Hematopoietic multipotent progenitor cell treated with erythropoietin and hydrocortisone succinate and interleukin-3 and kit ligand, for 15 days (in vitro differentiated cells): ENCODE measurements around the gene KCNH3.
"Not testable (repeated sequence)": the region's sequence is repeated elsewhere in the genome, so short reads cannot be mapped to it uniquely, and the experiment has no call there.

Experiments
- DNase-seq: peaks from one replicate; pipeline ENCODE4 v3.0.0-alpha.2; 2015; ENCODE audit warnings: low spot score

The KCNH3 gene

DNA sequence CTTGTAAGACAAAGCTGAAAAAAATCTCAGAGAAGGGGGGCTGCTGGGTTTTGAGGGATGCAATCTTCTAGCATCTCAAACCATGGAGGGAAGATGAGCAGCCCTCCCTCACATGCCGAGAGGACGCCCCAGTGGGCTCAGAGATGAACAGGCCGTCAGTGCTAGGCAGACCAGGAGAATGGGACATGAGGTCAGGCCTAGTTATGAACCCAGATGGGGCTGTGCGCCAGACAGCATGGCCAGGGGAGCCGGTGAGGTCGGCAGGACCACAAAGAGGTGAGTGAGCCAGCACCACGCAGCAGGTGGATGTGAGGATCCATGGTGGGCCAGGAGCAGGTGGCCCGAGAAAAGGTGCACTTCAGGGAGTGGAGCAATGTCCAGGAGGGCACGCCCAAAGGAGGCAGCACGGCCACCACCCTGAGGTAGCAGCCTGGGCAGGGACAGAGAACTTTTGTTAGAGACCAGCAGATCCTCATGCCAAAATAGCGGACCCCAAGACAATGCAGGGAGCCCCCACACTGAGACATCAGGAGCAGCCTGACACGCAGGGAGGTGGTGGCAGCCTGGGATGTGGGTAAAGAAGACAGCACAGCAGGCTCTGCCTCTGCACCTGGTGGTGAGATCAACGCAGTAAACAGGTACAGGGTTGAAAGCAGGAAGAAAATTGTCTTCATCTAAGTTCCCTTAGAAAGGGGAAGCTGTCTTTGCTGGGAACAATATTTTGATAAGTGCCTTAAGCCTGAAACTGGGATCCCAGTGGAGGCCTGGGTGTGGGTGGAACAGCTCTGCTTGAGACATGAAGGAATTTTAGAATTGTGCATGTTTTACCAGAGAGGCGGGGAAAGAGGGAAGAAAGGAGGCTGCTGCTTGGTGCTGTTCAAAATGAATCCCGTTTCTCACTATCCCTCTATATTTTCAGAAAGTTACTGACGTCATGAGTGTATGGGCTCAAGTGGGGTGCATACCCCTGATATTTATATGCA is 46.9 kb downstream of the KCNH3 start:
- DNase-seq, result no peak

DNA sequence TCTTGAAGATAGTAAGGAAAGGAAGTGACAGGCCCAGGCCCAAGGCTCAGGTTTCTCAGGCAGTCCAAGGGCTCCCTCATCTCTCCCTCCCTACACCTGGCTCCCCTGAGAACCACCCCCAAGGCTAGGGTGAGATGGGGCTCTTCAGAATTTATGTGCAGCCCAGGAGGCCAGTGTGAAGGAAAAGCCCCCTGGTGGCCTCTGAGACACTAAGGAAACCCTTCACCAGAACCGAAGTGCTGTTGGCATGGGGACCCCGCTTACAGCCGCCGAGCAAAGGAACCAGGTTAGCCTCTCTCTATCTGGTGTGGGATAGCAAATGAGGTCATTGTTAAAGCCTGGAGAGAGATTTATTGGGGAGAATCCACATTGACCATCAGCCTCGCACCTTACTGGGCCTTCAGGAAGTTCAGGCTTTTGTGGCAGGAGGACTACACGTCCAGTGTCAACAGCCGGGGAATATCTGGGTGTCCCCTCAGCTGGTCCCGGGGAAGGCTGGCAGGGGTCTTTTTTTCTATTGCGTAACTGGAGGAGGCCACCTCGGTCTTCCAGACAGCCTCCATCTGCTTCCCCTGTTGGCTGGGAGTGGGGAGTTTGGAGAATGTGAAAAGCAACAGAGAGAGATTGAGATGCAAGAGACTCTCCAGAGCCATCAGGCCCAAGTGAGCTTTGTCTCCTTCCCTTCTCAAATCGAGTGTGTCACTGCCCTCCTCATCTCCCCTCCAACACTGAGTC is 48.5 kb downstream of the KCNH3 start:
- DNase-seq, result no peak

DNA sequence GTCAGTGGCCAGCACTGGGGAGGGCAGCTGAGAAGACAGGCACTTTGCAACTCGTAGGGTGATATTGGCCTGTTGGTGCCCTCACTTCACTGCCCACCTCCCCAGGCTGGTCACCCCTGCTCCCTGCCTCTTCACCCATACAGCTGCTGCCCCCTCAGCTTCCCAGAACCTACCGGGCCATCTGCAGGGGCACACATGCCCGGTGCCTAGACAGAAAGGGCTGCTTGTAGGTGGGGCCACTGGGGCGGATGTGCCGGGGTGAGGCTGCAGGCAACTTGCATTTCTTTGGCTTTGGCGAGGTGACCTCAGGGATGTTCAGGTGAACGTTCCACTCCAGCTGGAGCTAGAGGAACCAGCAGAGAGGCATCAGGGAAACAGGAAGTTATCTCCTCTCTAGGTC is 49.5 kb downstream of the KCNH3 start:
- no peak for DNase-seq

DNA sequence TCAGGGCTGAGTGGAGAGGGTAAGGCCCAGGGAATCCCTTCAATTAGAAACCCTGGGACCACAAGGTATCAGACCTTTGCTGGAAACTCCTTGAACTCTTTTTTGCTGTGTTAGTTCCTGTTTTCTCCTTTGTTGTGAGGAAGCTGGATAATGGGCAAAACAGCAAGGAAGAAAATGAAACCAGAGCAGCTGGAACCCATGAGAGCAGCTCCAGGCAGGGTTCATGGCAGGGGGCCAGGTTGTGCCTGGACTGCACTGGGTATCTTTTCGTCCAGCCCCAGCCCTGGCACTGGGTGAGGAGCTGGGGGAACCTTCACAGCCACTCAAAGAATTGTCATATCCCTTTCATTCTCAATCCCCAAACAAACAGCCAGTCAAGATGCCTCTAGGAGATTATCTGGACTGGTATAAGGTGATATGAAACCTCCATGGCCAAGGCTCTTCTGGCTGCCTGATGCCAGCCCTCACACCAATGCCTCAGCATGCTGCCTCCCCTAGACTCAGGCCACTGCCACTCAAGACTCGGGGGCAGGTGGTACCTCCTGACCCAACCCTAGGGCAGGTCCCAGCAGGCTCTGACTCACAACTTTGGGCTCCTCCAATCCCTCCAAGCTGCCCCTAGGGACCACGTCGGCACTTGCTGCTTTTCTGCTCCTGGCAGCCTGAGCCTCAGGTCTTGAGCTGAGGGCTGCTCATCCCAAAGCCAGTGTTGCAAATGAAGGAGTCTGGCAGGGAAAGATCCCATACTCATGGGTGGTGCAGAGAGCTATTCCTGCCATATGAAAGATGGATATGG is 50.1 kb downstream of the KCNH3 start:
- DNase-seq, result peak; percentile 61

DNA sequence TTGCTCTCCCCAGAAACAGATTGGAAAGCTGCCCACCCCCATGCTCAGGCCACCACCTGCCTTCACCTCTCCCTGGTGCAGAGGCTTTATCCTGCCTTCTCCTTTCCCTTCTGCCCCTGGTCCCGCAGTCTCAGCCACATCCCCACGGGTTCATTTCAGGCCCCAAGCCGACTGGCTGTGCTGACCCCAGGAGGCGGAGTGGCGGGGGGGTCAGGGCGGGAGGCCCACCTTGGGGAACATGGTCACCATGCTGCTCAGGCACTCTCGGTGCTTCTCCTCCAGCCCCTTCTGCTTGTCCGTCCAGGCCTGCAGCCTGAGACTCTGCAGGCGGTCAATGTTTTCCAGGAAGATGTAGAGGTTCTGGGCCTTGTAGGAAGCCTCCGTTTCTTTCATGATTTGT is 59.7 kb downstream of the KCNH3 start:
- no peak for DNase-seq

DNA sequence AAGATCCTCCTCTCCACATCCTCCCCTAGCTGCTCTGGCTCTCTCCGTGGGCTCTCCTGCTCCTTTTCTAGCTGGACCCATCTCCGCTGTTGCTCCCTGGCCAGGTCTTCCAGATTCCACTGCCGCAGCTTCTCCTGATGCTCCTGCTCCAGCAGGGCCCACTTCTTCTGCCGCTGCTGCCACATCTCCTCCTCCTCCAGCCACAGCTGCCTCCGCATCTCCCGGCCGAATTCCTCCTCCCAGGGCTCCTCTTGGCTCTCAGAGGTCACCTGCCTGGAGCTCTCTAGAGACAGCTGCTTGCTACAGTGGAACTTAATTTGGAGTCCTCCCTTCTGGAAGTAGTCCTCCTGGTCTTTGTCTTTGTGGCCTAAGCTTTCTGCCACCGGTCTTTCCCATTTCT is 61.1 kb downstream of the KCNH3 start:
- no peak for DNase-seq

DNA sequence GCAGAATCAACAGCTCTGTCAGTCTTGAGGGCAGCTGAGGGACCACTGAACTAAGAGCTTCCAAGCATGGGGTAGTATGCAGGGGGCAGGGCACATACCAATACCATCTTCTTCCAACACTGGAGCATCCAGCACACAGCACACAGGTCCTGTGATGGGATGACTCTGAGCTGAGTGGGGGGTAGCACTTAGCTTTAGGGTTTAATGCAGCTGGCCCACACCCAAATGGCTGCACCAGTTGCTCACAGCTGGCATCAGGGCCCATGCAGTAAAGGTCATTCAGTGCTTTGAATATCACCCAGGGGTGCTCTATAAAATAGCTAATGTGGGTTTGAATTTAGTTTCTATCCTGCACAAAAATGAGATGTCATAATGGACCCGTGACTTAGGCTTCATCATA is 64.9 kb downstream of the KCNH3 start:
- DNase-seq, result no peak

DNA sequence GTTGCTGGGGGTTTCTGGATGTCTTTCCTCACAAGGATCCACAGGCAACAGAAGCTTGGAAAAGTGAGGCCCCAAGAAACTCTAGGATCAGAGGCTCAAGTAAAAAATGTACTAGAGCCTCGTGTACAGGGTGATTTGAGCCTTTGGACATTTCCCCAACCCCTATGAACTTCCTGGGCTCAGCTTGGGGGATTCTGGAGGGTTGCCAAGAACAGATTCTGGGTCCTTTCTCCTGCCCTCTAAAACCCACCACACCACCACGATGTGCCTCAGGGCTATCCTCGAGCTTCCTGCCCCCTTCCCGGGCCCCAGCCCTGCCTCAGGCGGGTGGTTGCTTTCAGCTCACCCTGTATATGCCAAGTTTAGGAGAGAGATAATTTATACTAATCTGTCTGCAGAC is 66.0 kb downstream of the KCNH3 start:
- DNase-seq, result no peak

DNA sequence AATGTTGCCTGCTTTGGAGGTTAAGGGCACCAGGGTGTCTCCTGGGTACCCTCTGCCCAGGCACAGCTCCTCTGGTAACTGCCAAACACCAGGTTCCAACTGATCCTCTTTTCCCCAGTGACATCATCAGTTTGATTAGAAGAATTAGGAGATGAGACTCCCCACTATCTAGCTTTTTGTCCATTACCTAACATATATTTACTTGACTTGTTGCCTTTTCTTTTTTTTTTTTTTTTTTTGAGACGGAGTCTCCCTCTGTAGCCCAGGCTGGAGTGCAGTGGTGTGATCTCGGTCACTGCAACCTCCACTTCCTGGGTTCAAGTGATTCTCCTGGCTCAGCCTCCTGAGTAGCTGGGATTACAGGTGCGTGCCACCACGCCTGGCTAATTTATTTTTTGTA is 66.7 kb downstream of the KCNH3 start, which contains the start of gene FAM186B:
FAM186B (minus strand) TSS at position 101 of the 400 bp plus-strand sequence. CDS start 162 bp downstream, outside the sequence.
- not testable (repeated sequence) for DNase-seq
